Activated CD4-positive, alpha-beta T cell treated with anti-CD3 and anti-CD28 coated beads for 24 hours (primary cell): Measurements from ENCODE around the gene LPIN1.

Experiments
- DNase-seq, 2 donors: peaks; one replicate each; pipeline ENCODE4 v3.0.0-alpha.2; 2020; ENCODE audit warnings: low read depth in 2 of 2

LPIN1 gene

GRCh38 chr2:11866358-11867335 lies 120.2 kb downstream of the LPIN1 start:
- no peak for DNase-seq

GRCh38 chr2:11867926-11868325 lies 121.5 kb downstream of the LPIN1 start:
- DNase-seq, result no peak

GRCh38 chr2:11869391-11869991 lies 123.1 kb downstream of the LPIN1 start:
- DNase-seq, result no peak

- DNase-seq, result no peak
Observed at GRCh38 chr2:11870064-11870463, 123.6 kb downstream of the LPIN1 start.

- DNase-seq, result no peak
Observed at GRCh38 chr2:11870584-11870983, 124.2 kb downstream of the LPIN1 start.

- DNase-seq, result no peak
Observed at GRCh38 chr2:11871421-11871820, 125.0 kb downstream of the LPIN1 start.

- DNase-seq, result no peak
Observed at GRCh38 chr2:11872247-11872947, 126.0 kb downstream of the LPIN1 start.

- no peak for DNase-seq
Observed at GRCh38 chr2:11872948-11873269, 126.5 kb downstream of the LPIN1 start.

- DNase-seq, result no peak
Observed at GRCh38 chr2:11873356-11874154, 127.1 kb downstream of the LPIN1 start.

- no peak for DNase-seq
Observed at GRCh38 chr2:11874861-11875260, 128.4 kb downstream of the LPIN1 start.

- no peak for DNase-seq
Observed at GRCh38 chr2:11875481-11875880, 129.0 kb downstream of the LPIN1 start.

- DNase-seq, result no peak
Observed at GRCh38 chr2:11876436-11876835, 130.0 kb downstream of the LPIN1 start.

- no peak for DNase-seq
Observed at GRCh38 chr2:11876889-11877288, 130.5 kb downstream of the LPIN1 start.
